ENCODE results near the gene LAMC1.
"Not testable (repeated sequence)": the region's sequence is repeated elsewhere in the genome, so short reads cannot be mapped to it uniquely, and the experiment has no call there.

LAMC1 gene

DNA sequence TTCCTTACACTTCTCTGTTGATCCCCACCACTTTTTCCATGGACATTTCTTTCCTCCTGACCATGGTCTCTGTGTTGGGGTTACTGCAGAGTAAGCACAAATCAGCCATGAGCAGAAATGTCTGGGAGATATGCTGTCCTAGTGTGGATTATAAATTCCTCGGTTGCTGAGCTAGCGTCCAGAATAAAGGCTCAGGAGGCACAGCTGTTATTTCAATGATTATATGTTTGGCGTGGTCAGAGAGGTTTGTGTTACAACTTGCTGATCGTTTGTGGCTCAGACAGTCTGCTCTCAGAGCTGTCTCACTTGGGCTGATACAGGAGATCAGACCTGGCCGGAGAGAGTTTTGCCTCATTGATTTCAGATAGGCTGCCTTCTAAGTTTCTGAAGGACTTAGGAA lies 125.4 kb downstream of the LAMC1 start:
- DNase-seq (ENCODE audit: low read depth, low spot score) = no peak

DNA sequence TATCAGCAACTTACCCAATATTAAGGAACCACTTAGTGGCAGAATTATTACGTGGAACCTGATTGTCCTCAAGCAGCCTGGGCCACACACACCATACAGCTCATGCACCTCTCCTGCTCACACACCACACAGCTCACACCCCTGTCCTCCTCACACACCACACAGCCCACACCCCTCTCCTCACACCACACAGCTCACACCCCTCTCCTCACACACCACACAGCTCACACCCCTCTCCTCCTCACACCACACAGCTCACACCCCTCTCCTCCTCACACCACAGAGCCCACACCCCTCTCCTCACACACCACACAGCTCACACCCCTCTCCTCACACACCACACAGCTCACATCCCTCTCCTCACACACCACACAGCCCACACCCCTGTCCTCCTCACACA lies 126.1 kb downstream of the LAMC1 start:
- DNase-seq (ENCODE audit: low read depth, low spot score) = no peak

DNA sequence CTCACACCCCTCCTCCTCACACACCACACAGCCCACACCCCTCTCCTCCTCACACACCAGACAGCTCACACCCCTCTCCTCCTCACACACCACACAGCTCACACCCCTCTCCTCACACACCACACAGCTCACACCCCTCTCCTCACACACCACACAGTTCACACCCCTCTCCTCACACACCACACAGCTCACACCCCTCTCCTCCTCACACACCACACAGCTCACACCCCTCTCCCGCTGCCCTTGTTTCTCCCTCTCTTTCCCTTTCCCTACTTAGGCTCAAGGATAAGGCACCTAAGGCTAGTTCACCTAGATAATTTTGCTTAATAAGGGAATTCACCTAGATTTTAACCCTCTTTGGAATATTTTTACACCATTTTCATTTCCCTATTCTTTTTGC lies 126.8 kb downstream of the LAMC1 start:
- not testable (repeated sequence) for DNase-seq (ENCODE audit: low read depth, low spot score)

DNA sequence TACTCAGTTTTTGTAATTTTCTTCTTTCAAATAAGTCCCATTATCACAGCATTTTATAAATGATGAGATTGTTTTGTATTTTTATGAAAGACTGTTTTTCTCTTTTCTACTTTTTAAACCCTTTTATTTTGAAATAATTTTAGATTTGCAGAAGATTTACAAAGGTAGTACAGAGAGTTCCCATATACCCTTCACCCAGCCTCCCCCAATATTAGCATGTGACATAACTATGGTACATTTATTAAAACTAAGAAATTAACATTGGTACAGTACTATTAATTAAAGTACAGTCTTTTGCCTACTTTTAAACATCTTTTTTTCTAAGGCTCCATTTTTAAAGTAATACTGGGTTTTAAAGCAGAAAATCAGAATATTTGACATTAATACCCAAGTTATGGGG lies 127.2 kb downstream of the LAMC1 start:
- DNase-seq (ENCODE audit: low read depth, low spot score) = no peak

DNA sequence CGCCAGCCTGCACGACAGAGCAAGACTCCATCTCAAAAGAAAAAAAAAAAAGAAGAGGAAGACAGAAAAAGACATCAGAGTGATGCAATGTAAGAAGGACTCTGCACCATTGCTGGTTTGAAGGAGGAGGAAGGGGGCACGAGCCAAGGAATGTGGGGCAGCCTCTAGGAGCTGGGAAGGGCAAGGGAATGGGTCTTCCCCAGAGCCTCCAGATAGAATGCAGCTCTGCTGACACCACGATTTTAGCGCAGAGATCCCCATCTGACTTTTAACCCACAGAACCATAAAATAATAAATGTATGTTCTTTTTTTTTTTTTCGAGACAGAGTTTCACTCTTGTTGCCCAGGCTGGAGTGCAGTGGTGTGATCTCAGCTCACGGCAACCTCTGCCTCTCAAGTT lies 129.0 kb downstream of the LAMC1 start:
- DNase-seq (ENCODE audit: low read depth, low spot score) = no peak

DNA sequence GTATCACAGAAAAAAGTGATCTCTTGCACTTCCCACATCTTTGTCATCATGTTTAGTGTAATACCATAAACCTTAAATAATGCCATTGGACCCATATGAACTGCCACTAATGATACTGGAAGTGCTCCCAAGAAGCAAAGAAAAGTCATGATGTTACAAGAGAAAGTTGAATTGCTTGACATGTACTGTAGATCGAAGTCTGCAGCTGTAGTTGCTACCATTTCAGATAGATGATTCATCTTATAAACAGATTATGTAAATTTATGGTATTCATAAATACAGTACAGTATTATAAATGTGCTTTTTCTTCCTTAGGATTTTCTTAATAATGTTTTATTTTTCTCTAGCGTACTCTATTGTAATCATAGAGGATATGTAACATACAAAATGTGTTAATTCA lies 132.7 kb downstream of the LAMC1 start:
- DNase-seq (ENCODE audit: low read depth, low spot score) = no peak

DNA sequence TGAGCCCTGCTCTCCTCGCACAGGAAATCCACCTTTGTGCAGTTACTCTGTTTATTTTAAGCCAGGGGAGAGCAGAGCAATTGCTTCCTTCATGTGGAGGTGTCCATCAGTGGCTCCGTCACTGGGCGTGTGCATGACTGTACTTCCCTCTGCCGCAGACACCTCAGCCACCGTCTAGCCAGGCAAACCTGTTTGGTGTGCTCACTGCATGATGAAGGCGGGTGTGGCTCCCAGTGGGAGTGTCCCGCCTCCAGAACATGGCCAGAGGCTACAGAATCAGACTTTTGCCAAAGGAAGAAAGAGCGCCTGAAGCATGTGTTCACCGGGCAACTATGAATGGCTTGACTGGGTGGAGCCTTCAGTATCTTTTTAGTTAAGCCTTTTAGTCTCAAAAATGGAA lies 136.7 kb downstream of the LAMC1 start:
- DNase-seq (ENCODE audit: low read depth, low spot score) = no peak

DNA sequence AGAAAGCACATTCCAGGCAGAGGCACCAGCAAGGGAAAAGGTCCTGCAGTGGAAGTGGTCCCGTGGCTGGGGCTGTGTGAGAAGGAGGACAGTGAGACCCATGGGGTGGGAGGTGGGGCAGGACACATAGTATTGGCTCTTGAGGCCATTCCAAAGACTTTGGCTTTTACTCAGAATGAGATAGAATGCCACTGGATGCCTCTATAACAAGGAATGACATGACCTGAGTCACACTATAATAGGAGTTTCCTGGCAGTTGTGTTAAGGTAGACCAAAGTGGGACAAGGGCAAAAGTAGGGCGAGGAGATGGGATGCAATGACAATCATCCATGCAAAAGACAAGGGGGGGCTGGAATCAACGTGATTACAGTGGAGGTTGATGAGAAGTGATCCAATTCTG lies 138.2 kb downstream of the LAMC1 start:
- DNase-seq (ENCODE audit: low read depth, low spot score) = no peak

DNA sequence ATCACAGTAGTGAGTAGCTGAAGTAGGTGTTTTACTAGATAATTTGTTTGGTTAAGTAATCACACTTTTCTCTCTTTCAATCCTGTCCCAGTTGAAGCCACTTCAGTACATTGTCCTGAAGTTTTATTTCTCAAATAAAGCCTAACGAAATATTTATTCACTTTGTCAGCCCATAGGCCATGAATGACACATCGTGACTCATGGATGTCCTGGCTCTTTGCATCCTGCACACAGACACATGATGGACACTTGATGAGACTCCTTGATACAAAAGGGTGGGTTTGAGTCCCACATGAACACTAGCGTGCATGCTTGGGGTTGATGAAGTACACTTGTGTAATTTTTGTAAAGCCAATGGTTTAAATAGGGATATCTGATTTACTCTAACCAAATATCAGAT lies 140.1 kb downstream of the LAMC1 start:
- DNase-seq (ENCODE audit: low read depth, low spot score) = peak; percentile 20

DNA sequence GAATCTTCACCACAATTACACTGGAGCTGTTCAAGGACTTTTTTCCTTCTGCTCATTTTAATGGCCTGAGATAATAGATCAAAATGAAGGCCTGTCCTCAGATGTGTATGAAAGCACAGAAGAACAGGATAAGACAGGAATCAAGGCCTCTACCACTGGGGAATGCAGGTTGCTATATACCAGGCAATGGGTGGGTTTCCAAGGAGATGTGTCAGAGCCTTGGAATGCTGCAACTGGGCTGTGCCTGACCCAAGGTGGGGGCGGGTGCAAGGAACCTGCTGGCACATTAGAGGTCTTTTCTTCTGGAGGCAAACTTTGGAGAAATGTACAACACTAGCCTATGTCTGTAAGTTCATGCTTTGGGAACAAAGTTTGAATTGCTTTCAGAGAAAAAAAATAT lies 141.1 kb downstream of the LAMC1 start:
- DNase-seq (ENCODE audit: low read depth, low spot score) = no peak

DNA sequence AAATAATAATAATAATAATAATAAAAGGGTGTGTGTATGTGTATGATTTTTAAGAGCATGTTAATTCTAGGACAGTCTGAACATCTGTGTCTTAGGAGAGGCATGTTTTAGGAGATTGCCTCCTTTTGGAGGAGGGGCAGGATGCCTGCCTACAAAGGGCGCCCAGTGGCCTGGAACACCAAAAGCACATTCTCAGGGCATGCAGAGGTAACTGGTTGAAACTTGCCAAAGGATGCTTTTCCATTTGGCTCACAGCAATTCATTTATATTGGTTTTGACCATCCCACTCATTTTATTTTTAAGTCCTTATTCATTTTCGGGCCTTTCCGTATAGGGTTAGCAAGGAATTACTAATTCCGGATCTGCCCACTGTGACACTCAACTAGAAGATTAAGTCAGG lies 141.7 kb downstream of the LAMC1 start:
- no peak for DNase-seq (ENCODE audit: low read depth, low spot score)

DNA sequence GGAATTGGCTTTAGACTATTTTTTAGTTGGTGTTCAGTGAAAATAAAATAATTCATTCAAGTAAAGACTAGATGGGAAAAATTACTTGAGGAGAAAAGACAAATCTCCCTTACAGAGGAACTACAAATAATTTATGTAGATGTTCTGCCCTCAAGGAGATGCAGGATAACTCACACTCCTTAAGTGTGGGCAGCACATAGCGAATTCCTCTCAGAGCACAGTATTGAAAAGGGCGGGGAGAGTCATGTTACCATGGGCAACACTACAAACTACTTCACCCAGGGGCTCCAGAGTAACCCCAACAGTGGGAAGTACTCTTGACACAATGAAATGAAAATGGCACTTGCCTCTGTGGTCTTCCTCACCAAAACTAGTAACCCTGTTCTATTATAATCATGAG lies 142.2 kb downstream of the LAMC1 start:
- DNase-seq (ENCODE audit: low read depth, low spot score) = no peak

DNA sequence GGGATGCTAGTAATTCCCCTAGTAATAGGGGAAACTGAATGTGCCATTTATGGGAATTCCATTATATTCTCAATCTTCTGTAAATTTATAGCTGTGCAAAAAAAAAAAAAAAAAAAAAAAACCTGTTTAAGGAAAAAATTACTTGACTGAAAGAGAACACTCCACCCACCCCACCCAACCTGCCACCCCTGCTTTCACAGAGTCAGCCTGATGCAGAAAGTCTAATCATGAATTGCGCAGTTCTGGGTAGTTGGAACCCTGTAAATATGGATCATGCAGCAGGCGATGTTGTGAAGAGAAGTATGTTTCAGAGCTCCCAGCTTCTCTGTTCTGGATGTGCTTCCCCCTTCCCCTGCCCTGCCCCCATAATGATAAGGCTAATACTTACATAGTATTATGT lies 143.2 kb downstream of the LAMC1 start:
- no peak for DNase-seq (ENCODE audit: low read depth, low spot score)

DNA sequence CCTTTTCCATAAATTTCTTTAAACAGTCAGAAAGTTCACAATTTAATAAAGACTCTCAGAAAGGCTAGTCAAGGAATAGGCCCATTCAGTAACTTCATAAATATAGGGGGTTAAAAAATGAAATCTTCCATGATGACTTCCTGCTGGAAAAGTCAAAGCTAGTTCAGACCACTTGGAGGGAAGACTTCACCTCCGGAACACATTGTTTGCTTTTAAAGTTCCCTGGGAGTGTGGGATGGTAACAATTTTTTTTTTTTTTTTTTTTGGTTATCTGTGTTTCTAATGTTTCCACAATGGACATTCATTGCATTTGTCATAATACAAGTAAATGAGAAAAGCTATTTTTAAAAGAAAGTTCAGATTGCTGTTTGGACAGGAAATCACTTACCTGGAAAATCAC lies 144.5 kb downstream of the LAMC1 start:
- no peak for DNase-seq (ENCODE audit: low read depth, low spot score)

DNA sequence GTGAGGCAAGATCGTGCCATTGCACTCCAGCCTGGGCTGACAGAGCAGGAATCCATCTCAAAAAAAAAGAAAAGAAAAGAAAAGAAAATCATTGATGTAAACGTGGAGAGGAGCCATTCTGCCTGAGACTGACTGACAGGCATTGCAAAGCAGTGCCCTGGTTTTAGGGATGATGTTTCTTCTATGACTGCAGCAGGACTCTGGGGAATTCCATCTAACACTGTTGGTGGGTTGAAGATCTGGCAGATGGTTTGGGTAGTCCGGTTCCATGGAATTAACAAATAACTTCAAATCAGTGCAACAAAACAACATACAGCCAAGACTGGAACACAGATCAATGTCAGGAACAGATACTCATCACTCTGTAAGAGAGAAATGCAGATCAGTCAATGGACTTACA lies 145.1 kb downstream of the LAMC1 start:
- no peak for DNase-seq (ENCODE audit: low read depth, low spot score)

DNA sequence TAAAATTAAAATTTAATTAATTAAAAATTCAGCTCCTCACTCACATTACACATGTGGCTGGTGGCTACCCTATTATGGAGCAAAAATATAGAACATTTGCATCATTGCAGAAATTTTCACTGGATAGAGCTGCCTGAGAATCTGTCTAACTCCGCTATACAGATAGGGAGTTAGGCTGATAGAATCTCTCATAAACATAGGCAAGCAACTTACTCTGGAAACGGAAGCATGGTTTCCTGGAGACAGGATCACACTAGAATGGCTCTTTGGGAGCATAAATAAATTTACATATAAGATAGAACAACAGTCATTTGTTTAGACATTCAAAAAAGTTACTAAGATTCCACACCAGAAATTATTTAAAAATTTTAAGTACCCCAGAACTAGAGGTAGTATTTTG lies 150.6 kb downstream of the LAMC1 start:
- DNase-seq (ENCODE audit: low read depth, low spot score) = no peak

DNA sequence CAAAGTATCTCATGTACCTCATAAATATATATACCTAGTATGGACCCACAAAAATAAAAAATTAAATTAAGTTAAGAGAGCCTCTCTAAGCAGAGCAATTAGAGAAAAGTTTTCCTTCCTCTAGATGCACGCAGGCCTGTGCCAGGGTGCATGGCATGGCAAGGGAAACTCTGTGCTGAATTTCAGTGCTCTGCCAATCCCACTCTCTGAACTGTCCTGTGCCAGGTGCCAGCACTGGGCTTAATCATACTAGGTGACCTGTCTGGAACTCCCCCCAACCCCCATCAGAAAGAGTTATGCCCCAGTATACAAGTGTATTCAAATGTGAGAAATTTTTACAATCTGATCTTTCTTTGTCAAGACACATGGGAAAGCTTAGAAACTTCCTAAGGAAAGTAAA lies 152.4 kb downstream of the LAMC1 start:
- DNase-seq (ENCODE audit: low read depth, low spot score) = no peak

DNA sequence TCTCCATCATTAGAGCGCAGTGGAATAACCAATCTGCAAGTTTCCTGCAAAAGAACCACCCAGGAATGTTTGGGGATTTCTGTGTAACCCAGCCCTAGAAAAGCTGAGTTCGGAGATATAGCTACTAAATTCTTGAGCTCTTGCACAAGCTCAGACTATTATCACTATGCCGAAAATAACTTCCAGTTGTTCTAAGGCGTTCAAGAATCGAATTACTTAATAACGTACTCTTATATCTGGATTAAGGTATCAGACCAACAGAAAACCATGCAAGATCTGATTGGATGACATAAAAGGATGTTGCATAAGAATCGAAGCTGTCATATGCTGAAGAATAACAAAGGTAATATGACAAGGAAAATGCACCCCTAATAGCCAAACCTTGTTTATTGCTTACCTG lies 155.3 kb downstream of the LAMC1 start:
- no peak for DNase-seq (ENCODE audit: low read depth, low spot score)

DNA sequence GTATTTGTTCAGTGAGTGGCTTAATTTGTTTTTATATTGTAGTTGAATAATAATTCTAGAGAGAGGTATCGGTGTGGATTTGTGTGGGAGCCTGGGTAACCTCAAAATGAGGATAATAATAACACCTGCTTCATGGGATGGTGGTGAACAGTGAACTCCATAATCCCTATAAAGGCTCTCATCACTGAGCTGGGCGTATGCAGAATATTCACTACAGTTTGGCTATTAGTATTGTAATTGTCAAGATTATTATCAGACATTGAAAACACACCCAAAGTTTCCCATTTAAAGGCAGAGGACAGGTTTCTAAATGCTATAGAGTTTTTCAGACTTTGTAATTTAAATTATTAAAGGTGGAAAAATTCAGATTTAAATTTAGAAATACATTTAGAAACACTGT lies 155.8 kb downstream of the LAMC1 start:
- DNase-seq (ENCODE audit: low read depth, low spot score) = no peak

DNA sequence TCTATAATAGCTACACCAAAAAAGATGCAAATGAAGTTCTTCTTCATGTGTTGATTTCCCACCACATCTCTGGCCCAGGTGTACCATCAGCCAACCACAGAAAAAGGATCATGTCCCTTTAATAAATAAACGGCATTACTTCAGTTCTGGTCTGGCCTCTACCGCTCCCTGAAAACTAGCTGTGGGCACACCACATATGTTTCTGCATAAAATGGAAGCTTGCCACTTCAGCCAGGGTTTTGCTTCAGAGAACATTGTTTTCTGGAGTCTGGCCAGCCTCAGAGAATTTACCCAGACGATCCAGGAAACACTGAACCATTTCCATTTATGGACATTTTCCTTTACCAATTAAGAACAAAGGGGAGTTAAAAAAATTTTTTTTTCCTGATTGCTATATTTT lies 157.0 kb downstream of the LAMC1 start:
- DNase-seq (ENCODE audit: low read depth, low spot score) = no peak

DNA sequence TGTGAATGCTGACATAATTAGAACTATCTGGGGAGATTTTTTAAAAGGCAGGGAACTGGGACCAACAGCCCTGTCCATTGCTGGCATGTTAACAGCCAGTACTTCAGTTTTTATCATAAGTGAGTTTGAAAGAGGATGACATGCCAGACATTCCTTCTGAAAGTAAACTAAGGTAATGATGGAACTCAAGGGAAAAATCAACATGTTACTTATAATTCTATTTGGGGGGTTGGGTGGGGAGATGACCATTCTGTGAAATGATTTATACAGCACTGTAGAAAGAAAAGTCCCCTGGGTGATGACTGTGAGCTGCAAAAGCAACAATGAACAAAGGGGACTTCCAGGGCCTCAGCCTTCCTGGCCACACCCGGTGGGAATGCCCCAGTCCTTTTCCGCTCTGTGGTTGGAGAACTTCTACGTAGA lies 157.4 kb downstream of the LAMC1 start:
- DNase-seq (ENCODE audit: low read depth, low spot score) = no peak

DNA sequence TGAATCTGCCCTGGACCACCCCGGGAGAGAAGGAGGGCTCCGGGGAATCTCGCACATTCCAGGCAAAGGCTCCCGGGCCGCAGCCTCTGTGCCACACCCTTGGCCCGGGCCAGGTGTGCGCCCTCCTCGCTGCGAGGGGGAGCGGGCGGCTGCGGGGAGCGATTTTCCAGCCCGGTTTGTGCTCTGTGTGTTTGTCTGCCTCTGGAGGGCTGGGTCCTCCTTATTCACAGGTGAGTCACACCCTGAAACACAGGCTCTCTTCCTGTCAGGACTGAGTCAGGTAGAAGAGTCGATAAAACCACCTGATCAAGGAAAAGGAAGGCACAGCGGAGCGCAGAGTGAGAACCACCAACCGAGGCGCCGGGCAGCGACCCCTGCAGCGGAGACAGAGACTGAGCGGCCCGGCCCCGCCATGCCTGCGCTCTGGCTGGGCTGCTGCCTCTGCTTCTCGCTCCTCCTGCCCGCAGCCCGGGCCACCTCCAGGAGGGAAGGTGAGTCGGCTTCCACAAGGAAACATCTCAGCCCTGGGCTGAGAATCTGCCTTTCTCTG lies 162.8 kb downstream of the LAMC1 start, which contains the start of gene LAMC2:
Gene LAMC2, plus strand, starts transcription at position 324 of the 550 bp plus-strand sequence. Its CDS starts 89 bp downstream, at position 413.
- DNase-seq (ENCODE audit: low read depth, low spot score) = no peak

DNA sequence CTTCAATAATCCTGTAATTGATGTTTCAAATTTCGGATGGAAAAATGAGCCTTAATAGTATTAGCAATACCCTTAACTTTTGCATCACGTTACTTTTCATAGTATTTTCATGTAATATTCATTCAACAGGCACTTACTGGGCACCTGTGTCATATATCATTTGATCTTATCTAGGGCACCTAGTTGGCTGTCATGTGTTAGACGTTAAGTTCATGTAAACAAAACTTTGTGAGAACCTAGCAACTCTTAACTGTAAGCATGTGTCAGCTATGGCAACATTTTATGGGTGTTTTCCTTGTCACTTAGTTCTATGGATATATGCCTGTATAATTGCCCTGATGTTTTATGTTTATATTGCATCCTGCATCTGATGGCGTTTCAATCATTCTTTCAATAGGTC lies 163.6 kb downstream of the LAMC1 start:
- no peak for DNase-seq (ENCODE audit: low read depth, low spot score)

DNA sequence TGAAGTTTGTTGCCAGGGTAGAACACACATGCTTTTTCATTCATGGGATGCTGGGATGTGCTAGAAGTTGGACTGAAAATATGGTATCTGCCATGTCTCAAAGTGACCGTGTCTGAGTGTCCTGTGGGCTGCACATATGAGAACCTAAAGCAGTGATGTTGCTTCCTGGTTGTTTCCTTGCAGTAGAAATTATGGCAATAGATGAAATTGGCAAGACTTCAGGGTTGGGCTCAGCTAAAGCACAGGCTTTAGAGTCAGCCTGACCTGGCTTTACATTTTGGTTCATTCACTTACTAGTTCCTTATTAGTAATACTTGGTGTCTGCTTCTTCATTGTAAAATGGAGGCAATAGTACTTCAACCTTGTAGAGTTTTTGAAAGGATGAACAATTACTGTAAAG lies 165.0 kb downstream of the LAMC1 start:
- DNase-seq (ENCODE audit: low read depth, low spot score) = no peak

Data from brain pericyte (primary cell).